HepG2 (cell line): ENCODE results near the gene TMEM39B. TPM values are rescaled to one million over a fixed set of nuclear protein-coding genes. Genes with fewer than 3 reads are reported as not detected.

ENCODE experiments used
- CBX1 ChIP-seq: IDR thresholded peaks from one replicate; pipeline ENCODE4 v1.6.1; 2016; ENCODE audit warnings: antibody characterized with exemption, low read depth
- CENPT ChIP-seq: sonication (generic); formaldehyde crosslinking; IDR thresholded peaks from 2 replicates; pipeline ENCODE4 v1.8.0; 2022; ENCODE audit warnings: low read depth, mild to moderate bottlenecking, moderate library complexity, missing genetic modification reagents
- KLF16 ChIP-seq, 2 experiments: sonication (generic) in 1 of 2; formaldehyde crosslinking in 1 of 2; IDR thresholded peaks; 2 replicates each; pipeline versions ENCODE4 v1.6.1 to v1.8.0; 2016 to 2023; ENCODE audit warnings: missing genetic modification reagents in 2 of 2, missing compliant biosample characterization in 1 of 2
- SIX1 ChIP-seq: sonication (generic); formaldehyde crosslinking; IDR thresholded peaks from 2 replicates; pipeline ENCODE4 v1.4.0; 2020; ENCODE audit warnings: missing genetic modification reagents, borderline replicate concordance
- STAT5B ChIP-seq: sonication (generic); formaldehyde crosslinking; IDR thresholded peaks from 2 replicates; pipeline ENCODE4 v1.4.0; 2020; ENCODE audit warnings: missing genetic modification reagents
- ZHX2 ChIP-seq, 2 experiments: sonication (generic) in 1 of 2; formaldehyde crosslinking in 1 of 2; IDR thresholded peaks; 2 replicates each; pipeline versions ENCODE4 v1.6.1 to v1.9.0; 2014 to 2022; ENCODE audit warnings: antibody characterized with exemption in 1 of 2, borderline replicate concordance in 1 of 2, inconsistent platforms in 1 of 2, low read depth in 1 of 2, missing genetic modification reagents in 1 of 2
- ZMYM3 ChIP-seq: sonication (generic); formaldehyde crosslinking; IDR thresholded peaks from 2 replicates; pipeline ENCODE4 v1.5.1; 2020; ENCODE audit warnings: mild to moderate bottlenecking, missing genetic modification reagents
- ZNF263 ChIP-seq: sonication (generic); formaldehyde crosslinking; IDR thresholded peaks from 2 replicates; pipeline ENCODE4 v1.4.0; 2020; ENCODE audit warnings: missing genetic modification reagents
- ZNF30 ChIP-seq: sonication (generic); formaldehyde crosslinking; IDR thresholded peaks from 2 replicates; pipeline ENCODE4 v1.5.0; 2020; ENCODE audit warnings: mild to moderate bottlenecking, missing genetic modification reagents
- ZNF441 ChIP-seq: sonication (generic); formaldehyde crosslinking; IDR thresholded peaks from 2 replicates; pipeline ENCODE4 v1.7.0; 2021; ENCODE audit warnings: missing genetic modification reagents, borderline replicate concordance
- ZNF460 ChIP-seq: sonication (generic); formaldehyde crosslinking; IDR thresholded peaks from 2 replicates; pipeline ENCODE4 v1.5.1; 2020; ENCODE audit warnings: missing genetic modification reagents, mild to moderate bottlenecking, borderline replicate concordance
- ZNF644 ChIP-seq: IDR thresholded peaks from 2 replicates; pipeline ENCODE4 v1.6.1; 2016; ENCODE audit warnings: low read depth
- ZSCAN12 ChIP-seq: sonication (generic); formaldehyde crosslinking; IDR thresholded peaks from 2 replicates; pipeline ENCODE4 v1.9.0; 2021; ENCODE audit warnings: mild to moderate bottlenecking, missing genetic modification reagents
- polyA plus RNA-seq, 8 experiments: library from polyadenylated mRNA; depleted of rRNA in 3 of 8; stranded (reverse) in 7 of 8; unstranded in 1 of 8; fragments of >200 nt; fragmentation: Illumina TruSeq in 4 of 8; extraction: Trizol in 4 of 8; gene quantifications; 2 replicates each; pipeline versions ENCODE4 v1.2.1 to v1.2.3, GENCODE V29; 2011 to 2016; ENCODE audit warnings: low read depth in 4 of 8, missing spikeins in 1 of 8, mixed read lengths in 1 of 8; ENCODE audit not compliant: insufficient read depth in 1 of 8
- total RNA-seq, 5 experiments: library from RNA; depleted of rRNA; stranded (reverse); fragments of >200 nt; fragmentation: Illumina TruSeq; extraction: Trizol; gene quantifications; 2 replicates each; pipeline ENCODE4 v1.2.3, GENCODE V29; 2016; ENCODE audit warnings: low read depth in 1 of 5
- TF ChIP-seq, protein P1 (sequence below): sonication (generic); formaldehyde crosslinking; IDR thresholded peaks from 2 replicates; pipeline ENCODE4 v1.4.0; 2020; ENCODE audit warnings: missing genetic modification reagents, borderline replicate concordance
- TF ChIP-seq, protein P2 (sequence below): IDR thresholded peaks from 2 replicates; pipeline ENCODE4 v1.6.1; 2012; ENCODE audit warnings: low read depth, low read length, improper control_type of control experiment

TMEM39B gene
- total and polyA plus RNA-seq, 2 of the 13 experiments (the other 11 are each of a cell fraction or from before 2014, with no cell fraction given), result 4.9 to 10.4 TPM

DNA sequence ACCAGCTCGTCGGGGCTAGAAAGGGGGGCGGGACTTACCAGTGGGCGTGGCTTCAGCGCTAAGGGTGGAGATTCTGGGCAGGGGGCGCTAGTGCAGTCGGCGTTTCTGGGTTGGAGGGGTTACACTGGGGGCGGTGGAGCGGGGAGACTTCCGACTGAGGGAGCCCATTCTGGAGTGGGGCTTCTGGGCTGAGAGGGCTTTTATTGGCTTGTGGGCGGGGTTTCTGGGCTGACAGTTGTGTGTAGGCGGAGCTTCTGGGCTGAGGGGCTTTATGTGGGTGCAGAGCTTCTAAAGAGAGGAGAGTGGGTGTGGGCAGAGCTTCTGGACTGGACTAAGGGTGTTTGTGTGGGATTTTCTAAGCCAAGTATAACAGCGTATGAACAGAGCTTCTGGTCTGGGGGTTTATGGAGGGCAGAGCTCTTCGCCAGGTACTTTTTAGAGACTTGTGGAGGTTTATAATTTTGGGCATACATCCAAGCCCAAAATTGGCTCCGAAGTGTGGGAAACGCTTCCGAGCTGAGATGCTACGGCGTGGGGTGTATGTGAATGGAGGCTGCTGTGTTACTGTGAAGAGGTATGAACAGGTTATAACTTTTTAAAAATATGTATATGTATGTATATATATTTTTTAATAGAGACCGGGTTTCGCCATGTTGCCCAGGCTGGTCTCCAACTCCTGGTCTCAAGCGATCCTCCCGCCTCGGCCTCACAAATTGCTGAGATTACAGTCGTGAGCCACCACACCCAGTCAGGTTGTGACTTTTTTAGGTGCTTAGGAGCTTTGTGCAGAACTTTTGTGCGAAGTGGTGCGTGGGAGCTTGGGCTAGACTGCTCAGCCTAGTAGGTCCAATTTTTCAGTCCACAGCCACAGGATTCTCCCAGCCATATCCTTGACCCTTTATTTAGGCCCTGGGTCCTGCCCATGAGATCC is 825 bp downstream of the TMEM39B start (continued):
- TF ChIP-seq, protein P1, sequence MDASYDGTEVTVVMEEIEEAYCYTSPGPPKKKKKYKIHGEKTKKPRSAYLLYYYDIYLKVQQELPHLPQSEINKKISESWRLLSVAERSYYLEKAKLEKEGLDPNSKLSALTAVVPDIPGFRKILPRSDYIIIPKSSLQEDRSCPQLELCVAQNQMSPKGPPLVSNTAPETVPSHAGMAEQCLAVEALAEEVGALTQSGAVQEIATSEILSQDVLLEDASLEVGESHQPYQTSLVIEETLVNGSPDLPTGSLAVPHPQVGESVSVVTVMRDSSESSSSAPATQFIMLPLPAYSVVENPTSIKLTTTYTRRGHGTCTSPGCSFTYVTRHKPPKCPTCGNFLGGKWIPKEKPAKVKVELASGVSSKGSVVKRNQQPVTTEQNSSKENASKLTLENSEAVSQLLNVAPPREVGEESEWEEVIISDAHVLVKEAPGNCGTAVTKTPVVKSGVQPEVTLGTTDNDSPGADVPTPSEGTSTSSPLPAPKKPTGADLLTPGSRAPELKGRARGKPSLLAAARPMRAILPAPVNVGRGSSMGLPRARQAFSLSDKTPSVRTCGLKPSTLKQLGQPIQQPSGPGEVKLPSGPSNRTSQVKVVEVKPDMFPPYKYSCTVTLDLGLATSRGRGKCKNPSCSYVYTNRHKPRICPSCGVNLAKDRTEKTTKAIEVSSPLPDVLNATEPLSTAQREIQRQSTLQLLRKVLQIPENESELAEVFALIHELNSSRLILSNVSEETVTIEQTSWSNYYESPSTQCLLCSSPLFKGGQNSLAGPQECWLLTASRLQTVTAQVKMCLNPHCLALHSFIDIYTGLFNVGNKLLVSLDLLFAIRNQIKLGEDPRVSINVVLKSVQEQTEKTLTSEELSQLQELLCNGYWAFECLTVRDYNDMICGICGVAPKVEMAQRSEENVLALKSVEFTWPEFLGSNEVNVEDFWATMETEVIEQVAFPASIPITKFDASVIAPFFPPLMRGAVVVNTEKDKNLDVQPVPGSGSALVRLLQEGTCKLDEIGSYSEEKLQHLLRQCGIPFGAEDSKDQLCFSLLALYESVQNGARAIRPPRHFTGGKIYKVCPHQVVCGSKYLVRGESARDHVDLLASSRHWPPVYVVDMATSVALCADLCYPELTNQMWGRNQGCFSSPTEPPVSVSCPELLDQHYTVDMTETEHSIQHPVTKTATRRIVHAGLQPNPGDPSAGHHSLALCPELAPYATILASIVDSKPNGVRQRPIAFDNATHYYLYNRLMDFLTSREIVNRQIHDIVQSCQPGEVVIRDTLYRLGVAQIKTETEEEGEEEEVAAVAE, result no peak
- no peak for TF ChIP-seq ZNF441 (CRISPR knock-in tag)
- no peak; a peak in 1 of 4 replicates for TF ChIP-seq KLF16 (CRISPR knock-in tag; IDR thresholded peaks at IDR 0.05)
- TF ChIP-seq STAT5B, result no peak
- peak; percentile 5 for TF ChIP-seq CBX1
- TF ChIP-seq ZHX2 (IDR thresholded peaks at IDR 0.05; ENCODE audit: low read depth), result no peak
- no peak for TF ChIP-seq ZHX2 (CRISPR knock-in tag; IDR thresholded peaks at IDR 0.05; ENCODE audit: borderline replicate concordance)
- no peak for TF ChIP-seq ZNF30 (CRISPR knock-in tag)
- no peak for TF ChIP-seq ZSCAN12 (CRISPR knock-in tag)
- TF ChIP-seq ZMYM3, result no peak
- TF ChIP-seq SIX1, result no peak
- no peak for TF ChIP-seq ZNF460
- TF ChIP-seq, protein P2, sequence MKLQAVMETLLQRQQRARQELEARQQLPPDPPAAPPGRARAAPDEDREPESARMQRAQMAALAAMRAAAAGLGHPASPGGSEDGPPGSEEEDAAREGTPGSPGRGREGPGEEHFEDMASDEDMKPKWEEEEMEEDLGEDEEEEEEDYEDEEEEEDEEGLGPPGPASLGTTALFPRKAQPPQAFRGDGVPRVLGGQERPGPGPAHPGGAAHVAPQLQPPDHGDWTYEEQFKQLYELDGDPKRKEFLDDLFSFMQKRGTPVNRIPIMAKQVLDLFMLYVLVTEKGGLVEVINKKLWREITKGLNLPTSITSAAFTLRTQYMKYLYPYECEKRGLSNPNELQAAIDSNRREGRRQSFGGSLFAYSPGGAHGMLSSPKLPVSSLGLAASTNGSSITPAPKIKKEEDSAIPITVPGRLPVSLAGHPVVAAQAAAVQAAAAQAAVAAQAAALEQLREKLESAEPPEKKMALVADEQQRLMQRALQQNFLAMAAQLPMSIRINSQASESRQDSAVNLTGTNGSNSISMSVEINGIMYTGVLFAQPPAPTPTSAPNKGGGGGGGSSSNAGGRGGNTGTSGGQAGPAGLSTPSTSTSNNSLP, result no peak
- no peak for TF ChIP-seq CENPT (CRISPR knock-in tag)
- no peak for TF ChIP-seq ZNF263 (CRISPR knock-in tag)
- TF ChIP-seq ZNF644 (CRISPR knock-in tag), result no peak
